ENCODE data around the gene RASGRP3. TPM values are rescaled to one million over a fixed set of nuclear protein-coding genes. Genes with fewer than 3 reads are reported as not detected.

Gene RASGRP3
- total RNA-seq, 2 donors from 2014 or later: 0.73 to 21.0 TPM

- intact Hi-C loops (cut with DNase I): no loop called here
- Histone ChIP-seq H3K4me1 (replicated peaks) (no peaks in the 10 kb centered on the region), H3K4me3 (no peak overlapping the region), H3K27ac (no peak overlapping the region), H3K27me3 (replicated peaks; ENCODE audit: insufficient read depth) (no peaks in the 10 kb centered on the region), H3K36me3 (no peaks in the 10 kb centered on the region), H3K9me3 (no peaks in the 10 kb centered on the region)
- WGBS: 87% methylated on average over 2 of the region's 2 CpGs
- TF ChIP-seq POLR2A (IDR thresholded peaks at IDR 0.05) (no peak), POLR2AphosphoS5 (IDR thresholded peaks at IDR 0.05) (no peak)
- TF ChIP-seq, protein P1, sequence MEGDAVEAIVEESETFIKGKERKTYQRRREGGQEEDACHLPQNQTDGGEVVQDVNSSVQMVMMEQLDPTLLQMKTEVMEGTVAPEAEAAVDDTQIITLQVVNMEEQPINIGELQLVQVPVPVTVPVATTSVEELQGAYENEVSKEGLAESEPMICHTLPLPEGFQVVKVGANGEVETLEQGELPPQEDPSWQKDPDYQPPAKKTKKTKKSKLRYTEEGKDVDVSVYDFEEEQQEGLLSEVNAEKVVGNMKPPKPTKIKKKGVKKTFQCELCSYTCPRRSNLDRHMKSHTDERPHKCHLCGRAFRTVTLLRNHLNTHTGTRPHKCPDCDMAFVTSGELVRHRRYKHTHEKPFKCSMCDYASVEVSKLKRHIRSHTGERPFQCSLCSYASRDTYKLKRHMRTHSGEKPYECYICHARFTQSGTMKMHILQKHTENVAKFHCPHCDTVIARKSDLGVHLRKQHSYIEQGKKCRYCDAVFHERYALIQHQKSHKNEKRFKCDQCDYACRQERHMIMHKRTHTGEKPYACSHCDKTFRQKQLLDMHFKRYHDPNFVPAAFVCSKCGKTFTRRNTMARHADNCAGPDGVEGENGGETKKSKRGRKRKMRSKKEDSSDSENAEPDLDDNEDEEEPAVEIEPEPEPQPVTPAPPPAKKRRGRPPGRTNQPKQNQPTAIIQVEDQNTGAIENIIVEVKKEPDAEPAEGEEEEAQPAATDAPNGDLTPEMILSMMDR (IDR thresholded peaks at IDR 0.05): no peak
- no peak for DNase-seq (ENCODE audit: low spot score)
Measured at GRCh38 chr2:33495683-33496082, 19.2 kb downstream of the RASGRP3 start.

- Histone ChIP-seq H3K4me3 (no peak overlapping the region), H3K36me3 (no peaks in the 10 kb centered on the region), H3K4me1 (replicated peaks) (no peaks in the 10 kb centered on the region), H3K27me3 (replicated peaks; ENCODE audit: insufficient read depth) (no peaks in the 10 kb centered on the region), H3K9me3 (no peaks in the 10 kb centered on the region), H3K27ac (no peak overlapping the region)
- intact Hi-C loops (cut with DNase I): no loop called here
- WGBS: 29% methylated on average over 2 of the region's 2 CpGs
- no peak for DNase-seq (ENCODE audit: low spot score)
- TF ChIP-seq, protein P1 (IDR thresholded peaks at IDR 0.05): no peak
- no peak for TF ChIP-seq POLR2A (IDR thresholded peaks at IDR 0.05)
- no peak for TF ChIP-seq POLR2AphosphoS5 (IDR thresholded peaks at IDR 0.05)
Measured at GRCh38 chr2:33496150-33496549, 19.7 kb downstream of the RASGRP3 start.

DNA sequence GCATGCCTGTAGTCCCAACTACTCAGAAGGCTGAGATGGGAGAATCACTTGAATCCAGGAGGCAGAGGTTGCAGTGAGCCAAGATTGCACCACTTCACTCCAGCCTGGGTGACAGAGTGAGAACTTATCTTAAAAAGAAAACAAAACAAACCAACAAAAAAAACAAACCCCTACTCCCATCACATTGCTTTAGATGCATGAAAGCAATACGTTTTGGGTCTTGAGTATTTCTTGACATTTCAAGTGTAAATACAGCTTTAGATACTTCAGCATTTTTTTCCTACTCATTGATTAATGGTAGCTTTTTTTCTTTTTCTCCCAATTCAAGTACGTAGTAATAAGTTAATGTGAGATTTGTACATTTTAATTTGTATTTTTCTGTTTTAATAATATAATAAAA, 20.3 kb downstream of the RASGRP3 start:
- H3K4me3 ChIP-seq: no peak overlapping the region
- no peaks in the 10 kb centered on the region for H3K36me3 ChIP-seq
- 78% methylated on average over 2 of the region's 2 CpGs for WGBS
- TF ChIP-seq POLR2AphosphoS5 (IDR thresholded peaks at IDR 0.05): no peak
- TF ChIP-seq POLR2A (IDR thresholded peaks at IDR 0.05): no peak
- TF ChIP-seq, protein P1 (IDR thresholded peaks at IDR 0.05): no peak
- H3K27ac ChIP-seq: no peak overlapping the region
- no peaks in the 10 kb centered on the region for H3K4me1 ChIP-seq (replicated peaks)
- DNase-seq (ENCODE audit: low spot score): no peak
- H3K27me3 ChIP-seq (replicated peaks; ENCODE audit: insufficient read depth): no peaks in the 10 kb centered on the region
- intact Hi-C loops (cut with DNase I): no loop called here
- no peaks in the 10 kb centered on the region for H3K9me3 ChIP-seq

GRCh38 chr2:33497221-33497650, 20.8 kb downstream of the RASGRP3 start:
- DNase-seq (ENCODE audit: low spot score): no peak
- Histone ChIP-seq H3K27me3 (replicated peaks; ENCODE audit: insufficient read depth) (no peaks in the 10 kb centered on the region), H3K4me1 (replicated peaks) (no peaks in the 10 kb centered on the region), H3K4me3 (no peak overlapping the region), H3K9me3 (no peaks in the 10 kb centered on the region), H3K27ac (no peak overlapping the region), H3K36me3 (no peaks in the 10 kb centered on the region)
- no peak for TF ChIP-seq POLR2AphosphoS5 (IDR thresholded peaks at IDR 0.05)
- no peak for TF ChIP-seq POLR2A (IDR thresholded peaks at IDR 0.05)
- TF ChIP-seq, protein P1 (IDR thresholded peaks at IDR 0.05): no peak
- intact Hi-C loops (cut with DNase I): no loop called here

GRCh38 chr2:33498291-33498956, 22.0 kb downstream of the RASGRP3 start:
- Histone ChIP-seq H3K27ac (no peak overlapping the region), H3K36me3 (no peaks in the 10 kb centered on the region), H3K4me1 (replicated peaks) (no peaks in the 10 kb centered on the region), H3K27me3 (replicated peaks; ENCODE audit: insufficient read depth) (no peaks in the 10 kb centered on the region), H3K9me3 (no peaks in the 10 kb centered on the region), H3K4me3 (no peak overlapping the region)
- TF ChIP-seq POLR2AphosphoS5 (IDR thresholded peaks at IDR 0.05) (no peak), POLR2A (IDR thresholded peaks at IDR 0.05) (no peak)
- TF ChIP-seq, protein P1 (IDR thresholded peaks at IDR 0.05): no peak
- 72% methylated on average over 5 of the region's 5 CpGs for WGBS
- no peak for DNase-seq (ENCODE audit: low spot score)
- intact Hi-C loops (cut with DNase I): no loop called here
